GM18868 (cell line): ENCODE data around the gene AOPEP.

ENCODE experiments used
- ATAC-seq: cut with Tn5 transposase; IDR thresholded peaks from one replicate; pipeline ENCODE4 v1.9.1; 2021; ENCODE audit warnings: mild to moderate bottlenecking, moderate library complexity; ENCODE audit not compliant: unreplicated experiment

AOPEP gene

DNA sequence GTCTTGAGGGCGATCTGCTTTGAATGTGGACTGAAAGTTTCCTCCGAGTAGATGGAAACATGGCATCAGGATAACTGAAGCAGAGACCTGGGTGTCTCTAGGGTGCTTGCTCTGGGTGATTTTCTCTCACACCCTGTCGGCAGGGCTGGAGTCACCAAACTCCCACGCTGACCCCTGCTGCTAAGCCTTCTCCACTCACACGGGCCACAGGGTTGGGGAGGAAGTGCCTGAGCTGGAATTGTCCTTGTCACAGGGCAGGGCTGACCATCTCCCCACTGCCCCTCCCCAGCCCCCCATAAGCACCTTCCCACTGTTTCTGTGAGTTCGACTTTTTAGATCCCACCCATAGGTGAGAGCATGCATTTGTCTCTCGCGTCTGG is 378.1 kb downstream of the AOPEP start:
- ATAC-seq = no peak

- ATAC-seq = no peak
Observed at GRCh38 chr9:95104980-95105379, 378.5 kb downstream of the AOPEP start.

DNA sequence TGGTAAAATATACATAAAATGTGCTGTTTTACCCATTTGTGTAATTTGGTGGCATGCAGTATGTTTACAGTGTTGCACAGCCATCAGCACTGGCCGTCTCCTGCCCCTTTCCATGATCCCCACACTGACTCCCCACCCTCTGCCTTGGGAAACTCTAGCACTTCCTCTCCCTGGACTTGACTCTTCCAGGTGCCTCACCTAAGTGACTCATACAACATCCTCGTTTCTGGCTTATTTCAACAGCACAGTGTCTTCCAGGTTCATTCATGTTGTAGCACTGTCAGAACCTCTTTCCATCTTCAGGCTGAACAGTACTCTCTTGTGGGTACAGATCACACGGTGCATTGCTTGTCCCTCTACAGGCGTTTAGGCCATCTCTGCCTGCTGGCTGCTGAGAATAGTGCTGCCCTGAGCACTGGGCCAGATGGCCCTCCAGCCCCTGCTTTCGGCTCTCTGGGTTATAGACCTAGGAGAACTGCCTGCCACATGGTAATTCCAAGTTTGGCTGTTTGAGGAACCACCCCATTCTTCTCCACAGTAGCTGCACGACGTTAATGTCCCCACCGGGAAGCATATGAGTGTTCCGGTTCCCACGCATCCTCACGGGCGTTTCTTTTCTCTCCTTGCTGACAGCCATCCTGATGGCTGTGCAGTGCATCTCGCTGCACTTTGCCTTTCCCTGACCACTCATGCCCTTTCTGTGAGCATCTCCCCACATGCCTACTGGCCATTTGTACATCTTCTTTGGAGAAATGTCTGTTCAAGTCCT is 379.2 kb downstream of the AOPEP start:
- ATAC-seq = no peak

GRCh38 chr9:95107001-95107749 is 380.7 kb downstream of the AOPEP start:
- ATAC-seq = no peak

GRCh38 chr9:95107976-95108375 is 381.5 kb downstream of the AOPEP start:
- ATAC-seq = no peak

DNA sequence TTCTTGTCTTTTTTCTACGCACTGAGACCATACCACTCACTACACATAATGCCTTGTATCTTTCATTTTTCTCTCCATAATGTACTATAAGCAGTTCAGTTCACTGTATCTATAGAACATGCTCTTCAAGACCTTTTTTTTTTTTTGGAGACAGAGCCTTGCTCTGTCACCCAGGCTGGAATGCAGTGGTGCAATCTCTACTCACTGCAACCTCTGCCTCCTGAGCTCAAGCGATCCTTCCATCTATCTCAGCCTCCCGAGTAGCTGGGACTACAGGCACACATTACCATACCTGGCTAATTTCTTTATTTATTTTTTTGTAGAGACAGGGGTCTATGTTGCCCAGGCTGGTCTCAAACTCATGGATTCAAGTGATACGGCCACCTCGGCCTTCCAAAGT is 382.3 kb downstream of the AOPEP start:
- ATAC-seq = no peak

DNA sequence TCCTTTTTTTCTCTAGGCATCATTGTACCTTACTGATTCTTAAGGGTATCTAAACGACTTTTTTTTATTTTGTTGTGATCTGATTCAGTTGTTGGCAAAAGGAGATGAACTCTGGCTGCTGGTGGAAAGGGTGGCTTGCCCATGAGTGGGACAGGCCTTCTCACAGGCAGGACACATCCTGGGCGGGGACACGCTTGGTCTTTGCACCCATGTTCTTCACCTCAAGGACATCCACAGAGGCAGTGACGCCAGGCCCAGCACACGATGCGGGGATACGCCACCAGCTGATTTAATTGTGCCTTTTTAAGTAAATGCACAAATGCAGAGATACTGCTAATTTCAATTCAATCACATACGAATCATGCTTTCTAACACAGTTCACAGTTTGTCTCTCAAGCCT is 383.0 kb downstream of the AOPEP start:
- no peak for ATAC-seq

- ATAC-seq = no peak
Observed at GRCh38 chr9:95110921-95111525, 384.5 kb downstream of the AOPEP start.

DNA sequence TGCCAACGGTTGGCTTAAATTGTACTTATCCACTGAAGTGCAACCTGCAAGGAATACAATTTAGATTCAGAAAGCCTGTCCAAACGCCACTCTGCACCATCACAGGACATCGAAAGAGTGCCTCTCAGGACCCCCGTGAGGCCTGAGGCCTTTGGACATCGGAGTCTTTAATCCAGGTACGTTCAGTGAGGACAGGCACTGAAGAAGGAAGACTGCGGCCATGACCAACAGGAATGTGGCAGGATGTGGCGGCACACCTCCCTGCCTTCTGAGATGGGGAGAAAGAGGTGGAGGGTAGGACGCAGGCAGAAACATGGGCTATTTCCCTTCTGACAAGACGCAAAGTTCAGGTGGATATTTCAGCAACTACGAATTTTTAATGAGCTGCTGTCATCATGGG is 385.2 kb downstream of the AOPEP start:
- no peak for ATAC-seq

DNA sequence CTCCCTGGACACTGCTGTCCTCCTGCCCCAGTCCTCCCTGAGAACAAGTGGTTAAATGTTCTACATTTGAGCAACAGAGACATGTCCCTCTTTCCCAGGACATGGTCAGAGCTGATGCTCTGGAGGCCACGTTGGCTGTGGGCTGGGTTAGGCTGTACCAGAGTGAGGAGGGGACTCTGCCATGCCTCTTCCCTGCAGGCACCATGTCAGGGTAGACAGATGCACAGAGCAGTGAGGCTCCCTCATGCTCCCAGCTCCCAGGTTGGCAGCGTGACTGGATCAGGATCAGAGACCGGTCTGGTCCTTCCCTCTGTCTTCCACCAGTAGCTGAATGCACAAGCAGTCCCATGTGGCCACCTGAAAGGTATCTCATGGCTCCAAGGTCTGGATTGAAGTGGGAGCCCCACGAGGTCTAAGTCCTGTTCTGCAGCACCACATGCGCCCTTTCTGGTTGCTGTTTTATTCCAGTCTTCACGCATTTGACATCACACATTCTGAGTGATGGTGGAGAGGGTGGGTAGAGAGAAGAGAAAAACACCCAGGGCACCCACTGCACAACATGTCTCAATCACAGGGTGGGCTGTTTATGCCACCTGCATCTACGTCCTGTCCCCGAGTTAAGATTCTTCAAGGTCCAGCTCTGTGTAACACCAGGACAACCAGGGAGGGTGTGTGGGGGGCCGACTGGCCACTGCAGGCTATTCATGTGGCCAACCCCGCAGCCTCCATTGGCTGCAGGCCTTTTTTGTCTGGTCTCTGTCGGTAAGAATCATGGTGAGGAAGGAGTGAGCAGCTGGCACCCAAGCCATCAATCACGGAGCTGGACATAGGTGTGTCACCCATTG is 386.2 kb downstream of the AOPEP start:
- ATAC-seq = no peak

DNA sequence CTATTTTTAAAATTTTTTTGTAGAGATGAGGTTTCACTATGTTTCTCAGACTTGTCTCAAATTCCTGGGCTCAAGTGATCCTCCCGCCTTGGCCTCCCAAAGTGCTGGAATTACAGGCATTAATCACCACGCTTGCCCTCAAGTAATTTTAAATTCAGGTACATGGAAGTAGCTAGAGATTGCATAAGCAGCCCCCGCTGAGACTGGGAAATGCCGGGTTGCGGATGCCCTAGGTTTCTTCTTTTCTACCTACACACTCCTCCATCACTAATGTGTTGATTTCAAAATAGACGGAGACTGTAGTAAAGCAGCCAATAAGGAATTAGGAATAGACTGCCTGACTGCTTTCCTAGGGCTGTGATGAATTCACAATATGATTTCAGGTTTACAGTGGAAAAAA is 388.6 kb downstream of the AOPEP start:
- ATAC-seq = no peak

GRCh38 chr9:95116002-95116807 is 389.7 kb downstream of the AOPEP start:
- no peak for ATAC-seq

DNA sequence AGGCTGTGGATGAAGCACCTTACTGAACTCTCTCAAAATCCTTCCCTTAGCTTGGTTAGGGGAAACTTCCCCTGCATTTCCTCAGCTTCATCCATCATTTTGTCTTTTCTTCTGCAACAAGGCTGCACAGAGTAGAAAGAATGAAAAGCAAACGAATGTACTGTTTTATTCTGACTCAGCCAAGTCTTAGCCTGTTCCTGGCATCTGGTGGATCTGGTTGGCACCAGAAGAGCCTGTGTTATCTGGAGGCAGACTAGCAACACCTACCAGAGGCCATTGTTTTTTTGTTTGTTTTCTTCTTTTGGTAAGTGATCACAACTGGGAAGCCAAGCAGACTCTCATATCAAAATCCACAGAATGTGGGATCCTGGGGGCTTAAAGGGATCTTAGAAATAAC is 390.3 kb downstream of the AOPEP start:
- ATAC-seq = no peak

DNA sequence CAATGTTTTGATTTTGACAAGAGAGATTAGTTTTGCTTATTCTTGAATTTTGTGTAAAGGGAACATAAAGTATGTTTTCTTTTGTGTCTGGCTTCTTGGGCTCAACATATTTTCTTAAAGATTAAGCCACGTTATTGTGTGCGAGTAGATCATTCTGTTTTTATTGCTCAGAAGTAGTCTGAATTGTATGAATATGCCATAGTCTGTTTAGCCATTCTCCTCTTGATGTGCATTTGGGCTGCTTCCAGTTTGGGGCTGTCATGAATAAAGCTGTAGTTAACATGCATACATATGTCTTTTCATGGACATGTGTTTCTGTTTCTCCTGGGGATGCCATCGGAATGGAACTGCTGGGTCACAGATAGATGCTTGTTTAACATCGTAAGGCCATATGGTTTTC is 392.1 kb downstream of the AOPEP start:
- ATAC-seq = no peak

DNA sequence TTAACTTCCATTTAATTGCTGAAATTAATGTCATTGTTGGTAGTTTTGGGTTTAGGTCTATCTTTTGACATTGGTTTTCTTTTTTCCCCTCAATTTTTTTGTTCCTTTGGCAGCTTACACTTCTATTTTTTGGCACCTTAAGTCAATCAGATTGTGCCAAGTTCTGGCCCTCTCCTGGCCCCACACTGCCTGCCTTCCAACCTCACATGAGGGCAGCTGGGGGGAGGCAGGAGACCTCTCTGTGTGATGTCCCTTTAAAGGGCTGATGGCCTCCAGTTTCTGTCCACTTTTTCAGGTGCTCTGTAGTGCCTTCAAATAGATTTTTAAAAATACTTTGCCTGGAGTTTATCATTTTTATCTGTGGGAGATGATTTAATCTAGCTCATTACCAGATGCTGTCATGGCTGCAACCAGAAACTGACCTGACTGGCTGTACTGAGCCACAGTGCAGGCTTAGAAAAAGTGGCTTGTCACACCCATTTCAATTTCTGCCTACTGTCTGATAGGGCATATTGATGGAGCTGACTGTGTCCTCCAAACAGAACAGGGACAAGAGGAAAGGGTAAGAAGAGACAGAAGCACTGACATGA is 394.4 kb downstream of the AOPEP start:
- ATAC-seq = no peak

DNA sequence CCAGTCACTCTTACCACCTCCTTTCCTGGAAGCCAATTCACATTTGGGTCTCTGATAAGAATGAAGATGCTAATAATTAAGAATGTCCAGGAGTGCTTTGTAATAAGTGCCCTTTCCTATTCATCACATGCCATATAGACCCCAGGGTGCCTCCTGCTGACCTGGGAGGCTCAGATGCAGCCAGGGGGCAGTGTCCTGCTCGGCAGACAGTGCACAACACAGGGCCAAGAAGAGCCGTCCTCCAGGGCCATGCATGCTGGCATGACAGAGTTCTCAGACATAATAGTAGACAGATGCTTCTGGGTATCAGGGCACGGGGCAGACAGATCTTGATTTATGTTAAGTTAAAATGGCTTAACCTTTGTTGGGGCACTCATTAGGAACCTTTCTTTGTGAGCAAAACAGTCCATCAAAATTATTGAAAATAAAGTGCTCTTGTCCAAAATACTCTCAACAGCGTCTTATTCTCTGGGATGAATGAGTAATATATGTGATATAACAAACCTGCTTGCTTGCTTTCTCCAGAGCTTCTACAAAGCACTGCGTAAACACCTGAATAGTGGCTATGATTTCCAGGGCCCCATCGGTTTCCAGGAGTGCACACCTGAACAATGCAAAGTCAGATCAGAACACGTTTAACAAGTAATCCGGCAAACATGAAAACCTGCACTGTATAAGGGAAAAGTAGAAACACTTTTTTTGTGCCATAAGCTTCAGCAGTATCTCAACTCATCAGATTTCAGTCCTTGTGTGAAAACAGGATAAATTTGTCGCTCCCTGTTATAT is 398.3 kb downstream of the AOPEP start:
- no peak for ATAC-seq

GRCh38 chr9:95125652-95126051 is 399.2 kb downstream of the AOPEP start:
- no peak for ATAC-seq

DNA sequence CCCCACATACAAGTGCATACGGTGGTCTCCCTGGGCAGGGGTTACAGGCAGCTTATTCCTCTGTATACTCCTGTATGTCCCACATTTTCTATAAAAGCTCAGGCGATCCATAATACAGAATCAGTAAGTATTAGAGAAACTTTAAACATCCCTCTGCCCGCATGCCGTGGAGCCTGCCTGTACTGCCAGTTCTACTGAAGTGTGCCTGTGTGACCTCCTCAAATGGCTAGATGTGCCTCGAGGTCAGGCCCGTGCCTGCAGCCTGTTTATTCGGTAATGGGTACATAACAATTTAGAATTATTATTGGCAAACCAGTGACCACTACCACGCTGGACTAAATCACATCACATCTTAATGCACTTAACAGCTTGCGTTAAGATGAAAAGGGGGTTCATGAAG is 400.2 kb downstream of the AOPEP start:
- ATAC-seq = no peak
